NOMO-1 (cell line): ENCODE results near the gene FBXL5.
A peak's percentile ranks its signal among the peaks of the same experiment; 100 is the strongest.

Source experiments
- DNase-seq, 2 experiments: peaks; one replicate each; lab custom pipeline; 2025; ENCODE audit not compliant: unreplicated experiment in 2 of 2; lab: John Stamatoyannopoulos, UW

The FBXL5 gene

GRCh38 chr4:15676899-15677298, 21.7 kb upstream of the FBXL5 start:
- no peak for DNase-seq

- no peak for DNase-seq
Observed at GRCh38 chr4:15676039-15676438, 20.9 kb upstream of the FBXL5 start.

DNA sequence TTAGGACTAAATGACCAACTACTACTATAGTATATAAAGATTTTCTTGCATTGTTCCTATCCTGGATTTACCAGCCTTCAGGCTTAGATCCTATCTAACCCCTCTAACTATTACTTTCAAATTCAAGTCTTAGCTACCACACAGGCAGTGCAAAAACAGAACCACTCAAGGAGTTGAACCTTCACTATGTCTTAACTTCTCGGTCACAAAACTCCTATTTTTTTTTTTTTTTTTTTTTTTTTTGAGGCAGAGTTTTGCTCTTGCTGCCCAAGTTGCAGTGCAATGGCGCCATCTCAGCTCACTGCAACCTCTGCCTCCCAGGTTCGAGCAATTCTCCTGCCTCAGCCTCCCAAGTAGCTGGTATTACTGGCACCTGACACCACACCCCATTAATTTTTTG, 20.2 kb upstream of the FBXL5 start:
- DNase-seq, result peak; percentile 17 to 67

- DNase-seq, result peak in 1 of 2 experiments; percentile 68
Observed at GRCh38 chr4:15674926-15675325, 19.8 kb upstream of the FBXL5 start.

GRCh38 chr4:15674046-15674445, 18.9 kb upstream of the FBXL5 start:
- peak in 1 of 2 experiments; percentile 11 for DNase-seq

GRCh38 chr4:15673337-15673736, 18.2 kb upstream of the FBXL5 start:
- no peak for DNase-seq

DNA sequence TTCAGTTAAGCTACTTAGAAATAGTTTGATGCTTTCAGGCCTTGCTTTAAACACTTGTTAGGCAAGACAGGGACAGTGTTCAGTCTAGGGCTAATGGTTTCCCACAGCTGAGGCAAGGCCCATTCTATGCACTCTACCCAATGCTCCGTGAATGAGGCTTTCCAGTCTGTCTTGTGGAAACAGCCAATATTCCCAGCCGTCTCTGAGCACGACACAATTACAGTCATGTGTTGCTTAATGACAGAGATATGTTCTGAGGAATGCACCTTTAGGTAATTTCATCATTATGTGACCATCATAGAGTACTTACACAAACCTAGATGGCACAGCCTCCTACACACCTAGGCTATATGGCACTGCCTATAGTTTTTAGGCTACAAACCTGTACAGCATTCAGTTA, 16.9 kb upstream of the FBXL5 start:
- DNase-seq, result no peak

GRCh38 chr4:15670576-15670975, 15.4 kb upstream of the FBXL5 start:
- DNase-seq, result no peak

DNA sequence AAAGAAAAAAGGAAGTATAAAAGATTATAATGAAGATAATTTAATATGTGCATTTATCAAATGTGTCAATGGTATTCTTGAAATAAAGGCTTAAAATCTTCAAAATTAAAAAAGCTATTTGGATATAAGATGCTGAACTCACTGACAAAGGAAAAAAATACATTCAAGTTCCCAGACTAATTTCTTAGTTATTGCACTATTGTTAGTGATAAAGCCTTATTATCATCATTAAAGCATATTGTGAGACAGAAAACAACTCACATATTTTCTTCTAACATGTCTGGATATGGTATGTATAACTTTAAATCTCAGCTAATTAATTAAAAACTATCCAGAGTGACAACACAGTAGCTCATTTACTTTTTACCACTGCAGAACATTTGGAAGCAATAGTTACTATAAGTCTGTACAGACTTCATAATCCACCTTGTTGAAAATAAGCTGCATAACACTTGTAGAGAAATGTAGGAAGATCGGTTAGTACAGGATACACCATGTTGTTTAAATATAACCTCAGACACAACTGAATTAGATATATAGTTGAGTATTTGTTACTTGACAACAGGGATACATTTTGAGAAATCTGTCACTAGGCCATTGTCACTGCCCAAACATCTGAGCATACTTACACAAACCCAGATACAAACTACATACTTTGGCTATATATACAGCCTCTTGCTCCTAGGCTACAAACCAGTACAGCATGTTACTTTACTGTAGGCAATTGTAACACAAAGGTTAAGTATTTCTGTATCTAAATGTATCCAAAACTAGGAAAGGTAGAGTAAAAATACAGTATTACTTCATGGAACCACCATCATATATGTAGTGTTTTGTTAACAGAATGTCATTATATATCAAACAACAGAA, 13.6 kb upstream of the FBXL5 start:
- no peak for DNase-seq

DNA sequence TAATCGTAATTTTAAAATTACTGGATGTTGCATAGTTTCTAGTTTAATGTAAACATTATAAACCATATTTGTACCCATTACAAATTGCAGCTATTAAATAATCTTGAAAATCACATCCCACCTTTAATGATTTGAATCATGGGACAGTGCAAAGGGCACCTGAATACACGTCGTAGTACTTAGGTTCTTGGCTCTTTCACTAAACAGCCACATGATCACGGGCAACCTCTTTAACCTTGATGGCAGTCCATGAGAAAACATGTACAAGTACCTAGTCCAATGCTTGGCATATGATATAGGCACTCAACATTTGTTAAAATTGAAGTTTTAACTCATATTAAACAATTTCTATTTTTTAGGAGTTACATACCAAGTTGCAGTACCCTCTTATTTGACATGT, 11.8 kb upstream of the FBXL5 start:
- no peak for DNase-seq

DNA sequence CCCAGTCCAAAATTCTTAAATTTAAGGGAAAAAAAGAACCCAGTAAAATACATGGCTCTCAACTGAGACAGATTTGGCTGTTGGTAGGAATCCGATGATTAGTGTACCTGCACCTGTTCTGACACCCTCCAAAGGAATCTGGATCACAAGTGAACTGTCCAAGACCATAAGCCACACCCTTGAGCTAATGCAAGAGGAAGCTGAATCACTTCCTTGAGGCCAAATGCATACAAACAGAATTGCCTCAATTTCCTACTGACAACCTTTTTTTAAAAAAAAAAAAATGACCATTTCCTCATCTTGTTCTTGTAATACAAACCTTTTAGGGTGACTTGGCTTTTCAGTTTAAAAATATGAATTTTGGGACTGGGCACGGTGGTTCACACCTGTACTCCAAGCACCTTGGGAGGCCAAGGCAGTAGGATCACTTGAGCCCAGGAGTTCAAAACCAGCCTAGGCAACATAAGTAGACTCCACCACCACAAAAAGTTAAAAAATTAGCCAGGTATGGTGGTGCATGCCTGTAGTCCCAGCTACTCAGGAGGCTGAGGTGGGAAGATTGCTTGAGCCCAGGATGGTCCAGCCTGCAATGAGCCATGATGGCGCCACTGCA, 10.7 kb upstream of the FBXL5 start:
- DNase-seq, result peak; percentile 78 to 91

DNA sequence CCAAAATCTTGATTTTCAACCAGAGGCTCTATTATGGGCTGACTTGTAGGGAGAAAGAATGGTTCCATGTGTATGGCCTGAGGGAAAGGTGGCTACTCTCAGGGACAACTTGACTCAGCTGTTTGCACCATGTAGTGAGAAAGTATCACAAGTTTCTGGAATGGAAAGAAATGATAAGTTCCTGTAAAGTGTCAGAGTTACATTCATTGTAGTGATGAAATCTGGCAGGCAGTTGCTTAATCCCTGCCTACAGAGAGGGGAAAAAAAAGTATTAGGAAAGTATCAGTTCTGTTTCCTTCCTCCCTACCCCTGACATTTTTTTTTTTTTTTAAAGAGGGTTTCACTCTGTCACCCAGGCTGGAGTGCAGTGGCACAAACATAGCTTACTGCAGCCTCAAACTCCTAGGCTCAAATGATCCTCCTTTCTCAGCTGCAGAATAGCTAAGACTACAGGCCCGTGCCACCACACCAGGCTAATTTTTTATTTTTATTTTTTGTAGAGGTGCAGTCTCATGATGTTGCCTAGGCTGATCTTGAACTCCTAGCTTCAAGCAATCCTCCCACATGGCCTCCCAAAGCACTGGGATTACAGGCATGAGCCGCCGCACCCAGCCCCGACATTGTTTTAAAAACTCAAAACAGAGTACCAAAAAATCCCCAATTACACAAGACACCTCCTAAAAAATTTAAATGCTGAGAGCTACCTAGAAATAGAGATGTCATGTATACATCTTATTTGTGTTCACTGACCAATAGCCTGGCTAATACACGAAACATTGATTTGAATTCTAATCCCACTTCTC, 4.8 kb upstream of the FBXL5 start:
- DNase-seq, result peak; percentile 69 to 97

GRCh38 chr4:15658781-15659180, 3.6 kb upstream of the FBXL5 start:
- no peak for DNase-seq

GRCh38 chr4:15658136-15658770, 3.1 kb upstream of the FBXL5 start:
- no peak for DNase-seq

- no peak for DNase-seq
Observed at GRCh38 chr4:15657366-15657765, 2.2 kb upstream of the FBXL5 start.

GRCh38 chr4:15656038-15656470, 897 bp upstream of the FBXL5 start:
- DNase-seq, result no peak

DNA sequence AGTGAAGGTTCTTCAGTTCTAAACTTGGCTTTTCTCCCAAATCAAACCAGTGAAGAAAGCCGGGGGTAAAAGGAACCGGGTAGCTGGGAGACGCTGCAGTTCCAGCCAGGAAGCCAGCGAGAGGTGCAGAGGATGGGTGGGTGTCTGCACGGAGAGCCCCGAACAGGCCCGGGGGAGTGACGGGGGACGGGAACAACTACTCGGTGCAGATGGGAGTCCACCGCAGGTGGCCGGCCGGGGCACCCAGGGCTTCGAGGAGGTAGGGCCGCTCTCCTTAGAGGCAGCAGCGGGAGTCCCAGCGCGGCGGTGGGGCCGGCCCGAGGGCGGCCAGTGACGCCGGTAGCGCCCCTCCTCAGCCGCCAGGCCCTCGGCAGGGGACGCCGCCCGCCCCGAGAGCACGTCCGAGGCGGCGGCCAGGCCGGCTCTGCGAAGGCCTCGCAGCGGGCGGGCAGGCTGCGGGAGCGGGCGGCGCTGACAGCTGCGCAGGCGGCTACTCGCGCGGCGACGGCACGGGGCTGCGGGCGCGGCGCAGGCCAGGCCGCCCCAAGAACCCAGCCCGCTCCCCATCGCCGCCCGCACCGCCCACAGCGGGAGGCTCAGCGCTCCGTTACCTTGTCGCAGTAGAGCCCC, 449 bp downstream of the FBXL5 start:
- peak in 1 of 2 experiments; percentile 39 for DNase-seq

- peak; percentile 42 to 74 for DNase-seq
Observed at GRCh38 chr4:15653864-15654592, 1.1 kb downstream of the FBXL5 start.

- peak in 1 of 2 experiments; percentile 22 for DNase-seq
Observed at GRCh38 chr4:15653420-15653819, 1.7 kb downstream of the FBXL5 start.

DNA sequence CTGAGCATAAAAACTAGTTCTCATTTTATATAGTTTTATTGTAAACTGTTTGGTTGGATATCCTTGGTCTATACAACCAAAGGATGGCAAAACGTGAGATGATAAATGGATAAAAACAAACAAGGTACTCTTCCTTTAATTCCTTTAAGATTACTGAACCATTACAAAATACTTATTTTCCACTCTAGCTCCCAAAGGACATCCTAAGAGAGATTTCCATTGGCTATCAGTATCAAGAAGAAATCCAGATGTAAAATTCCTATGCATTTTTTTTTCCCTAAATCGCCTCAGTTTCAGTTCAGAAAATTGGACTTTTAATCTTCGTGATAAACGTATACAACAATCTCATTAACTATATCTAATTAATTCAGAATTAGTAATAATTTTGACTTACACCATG, 2.3 kb downstream of the FBXL5 start:
- no peak for DNase-seq
